Thyroid gland (tissue), 4 donors: ENCODE measurements around the gene FITM1. TPM values are rescaled to one million over a fixed set of nuclear protein-coding genes. Genes with fewer than 3 reads are reported as not detected.

Source experiments
- DNase-seq, 2 donors: peaks; one replicate each; pipeline ENCODE4 v3.0.0-alpha.2; 2019
- H3K27ac ChIP-seq, 3 donors: fragments of 200-600 bp; sonication (generic); 1 replicate in 2 of 3; 2 replicates in 1 of 3; pipeline ENCODE4 v1.5.1; 2016 to 2019; ENCODE audit warnings: mild to moderate bottlenecking in 1 of 3, moderate library complexity in 1 of 3
- H3K27me3 ChIP-seq: fragments of 200-600 bp; sonication (generic); one replicate; pipeline ENCODE4 v1.5.1; 2019
- H3K36me3 ChIP-seq, 2 donors: fragments of 200-600 bp; sonication (generic); one replicate each; pipeline ENCODE4 v1.5.1; 2016 to 2019
- H3K4me1 ChIP-seq, 2 donors: fragments of 200-600 bp; sonication (generic); one replicate each; pipeline ENCODE4 v1.5.1; 2017 to 2019
- H3K4me3 ChIP-seq, 3 donors: fragments of 200-600 bp; sonication (generic); replicated peaks in 1 of 3; 1 replicate in 2 of 3; 2 replicates in 1 of 3; pipeline ENCODE4 v1.5.1; 2016; ENCODE audit warnings: mild to moderate bottlenecking in 1 of 3
- H3K9me3 ChIP-seq: fragments of 200-600 bp; sonication (generic); one replicate; pipeline ENCODE4 v1.5.1; 2017
- CTCF ChIP-seq, 6 experiments: fragments of 200-600 bp in 3 of 6; fragments of 450-650 bp in 3 of 6; sonication (generic) in 3 of 6; IDR thresholded peaks; one replicate each; pipeline ENCODE4 v1.5.1; 2016 to 2019; ENCODE audit warnings: antibody characterized with exemption in 6 of 6, mild to moderate bottlenecking in 2 of 6, inconsistent platforms in 1 of 6, moderate library complexity in 1 of 6
- POLR2A ChIP-seq, 2 donors: fragments of 450-650 bp; IDR thresholded peaks; one replicate each; pipeline ENCODE4 v1.6.1; 2017; ENCODE audit warnings: antibody characterized with exemption in 2 of 2, mild to moderate bottlenecking in 2 of 2, moderate library complexity in 1 of 2
- WGBS, 2 donors: methylation state at CpG; one replicate each; pipeline ENCODE4 v1.1.5; 2017; 5-methylcytosine and 5-hydroxymethylcytosine counted together
- intact Hi-C: fragments of 100-400 bp; cut with DNase I; formaldehyde crosslinking; loops from one replicate; pipeline ENCODE4 v1.15.1; 2023
- total RNA-seq, 4 donors: library from RNA; depleted of rRNA; stranded (reverse); fragments of >200 nt; gene quantifications; one replicate each; pipeline ENCODE4 v1.2.3, GENCODE V29; 2016

FITM1 gene
- total RNA-seq, 4 donors from 2014 or later = 0.63 to 3.5 (median 2.7) TPM; not detected in 1

DNA sequence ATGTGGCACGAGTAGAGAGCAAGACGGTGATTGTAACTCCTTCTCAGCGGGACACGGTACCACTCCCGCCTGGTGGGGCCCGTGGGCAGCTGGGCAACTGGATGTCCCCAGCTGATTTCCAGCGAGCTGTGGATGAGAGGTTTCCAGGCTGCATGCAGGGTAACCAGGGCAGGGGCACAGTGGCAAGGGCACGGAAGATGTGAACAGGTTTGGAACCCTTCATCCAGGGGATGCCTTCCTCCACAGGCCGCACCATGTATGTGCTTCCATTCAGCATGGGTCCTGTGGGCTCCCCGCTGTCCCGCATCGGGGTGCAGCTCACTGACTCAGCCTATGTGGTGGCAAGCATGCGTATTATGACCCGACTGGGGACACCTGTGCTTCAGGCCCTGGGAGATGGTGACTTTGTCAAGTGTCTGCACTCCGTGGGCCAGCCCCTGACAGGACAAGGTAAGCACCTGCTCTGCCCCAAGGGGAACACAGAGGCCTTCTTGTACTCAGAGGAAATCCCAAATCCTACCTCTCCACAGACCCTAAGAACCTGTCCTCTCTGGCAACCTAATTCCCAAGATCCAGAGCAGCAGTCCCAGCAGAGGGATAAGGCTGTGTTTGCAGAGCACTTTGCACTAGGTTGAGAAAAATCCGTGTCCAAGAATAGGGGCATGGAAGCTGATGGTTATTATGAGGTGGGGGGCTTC lies 32.1 kb upstream of the FITM1 start:
- peaks cover 10 to 17% of the 10 kb centered on the region in 2 donors for H3K4me1 ChIP-seq

GRCh38 chr14:24098927-24099813 lies 31.3 kb upstream of the FITM1 start:
- peak; percentile 15 to 26 for DNase-seq
- Histone ChIP-seq H3K4me1 (peaks cover 10 to 13% of the 10 kb centered on the region in 2 donors), H3K27ac (no peak overlapping the region), H3K4me3 (no peak overlapping the region), H3K27me3 (no peaks in the 10 kb centered on the region), H3K36me3 (peaks cover 0 to 18% of the 10 kb centered on the region in 2 donors), H3K9me3 (no peaks in the 10 kb centered on the region)
- no peak for TF ChIP-seq CTCF (IDR thresholded peaks at IDR 0.05)
- no peak for TF ChIP-seq POLR2A (IDR thresholded peaks at IDR 0.05)
- intact Hi-C loops = no loop called here
- 95% methylated on average over 5 to 7 of the region's 17 CpGs for WGBS, 2 donors

More for the DNA sequence above, 32.1 kb upstream of the FITM1 start:
- no peaks in the 10 kb centered on the region for H3K27me3 ChIP-seq
- 88 to 99% methylated on average over 10 to 15 of the region's 16 CpGs for WGBS, 2 donors
- DNase-seq = no peak
- intact Hi-C loops = no loop called here
- TF ChIP-seq POLR2A (IDR thresholded peaks at IDR 0.05) (no peak), CTCF (IDR thresholded peaks at IDR 0.05) (no peak)
- H3K9me3 ChIP-seq = no peaks in the 10 kb centered on the region
- H3K36me3 ChIP-seq = peaks cover 0 to 18% of the 10 kb centered on the region in 2 donors
- H3K27ac ChIP-seq = no peak overlapping the region
- no peak overlapping the region for H3K4me3 ChIP-seq

DNA sequence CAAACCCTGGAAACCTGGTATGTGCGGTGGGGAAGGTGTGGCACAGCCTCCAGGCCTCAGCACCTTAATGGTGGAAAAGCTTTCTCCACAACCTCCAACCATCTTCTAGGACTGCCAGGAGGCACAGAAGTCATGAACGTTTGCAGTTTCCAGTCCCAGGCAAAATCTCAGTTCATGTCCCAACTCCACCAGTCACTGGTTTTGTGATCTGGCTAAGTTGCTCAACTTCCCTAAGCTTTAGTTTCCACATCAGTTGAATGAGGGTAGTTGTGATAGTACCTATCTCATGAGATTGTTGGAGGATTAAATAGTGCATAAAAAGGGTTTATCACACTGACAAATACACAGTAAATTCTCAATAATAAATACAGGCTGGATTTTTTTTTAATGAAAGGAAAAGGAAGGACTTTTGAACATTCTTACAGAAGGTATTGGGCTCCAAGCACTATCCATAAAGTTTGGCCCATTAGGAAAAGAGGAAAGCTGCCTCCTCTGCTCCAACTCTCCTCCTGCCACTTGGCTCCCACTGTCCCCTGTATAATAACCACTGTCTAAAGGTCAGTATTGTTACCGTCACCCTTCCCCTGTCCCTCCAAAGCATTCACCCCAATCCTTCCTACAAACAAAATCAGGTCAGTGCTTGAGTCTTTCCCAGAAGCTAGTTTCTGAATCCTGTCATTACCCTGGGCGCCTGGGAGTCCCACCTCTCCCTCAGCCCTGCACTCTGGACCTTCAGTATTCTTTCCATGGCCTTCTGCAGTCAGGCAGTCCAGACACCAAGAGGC lies 30.1 kb upstream of the FITM1 start:
- WGBS, 2 donors = 87 to 93% methylated on average over 4 of the region's 4 CpGs
- Histone ChIP-seq H3K36me3 (peaks cover 0 to 18% of the 10 kb centered on the region in 2 donors), H3K27ac (no peak overlapping the region), H3K9me3 (no peaks in the 10 kb centered on the region), H3K4me3 (no peak overlapping the region), H3K4me1 (peaks cover 5 to 6% of the 10 kb centered on the region in 2 donors), H3K27me3 (no peaks in the 10 kb centered on the region)
- TF ChIP-seq POLR2A (IDR thresholded peaks at IDR 0.05) = no peak
- TF ChIP-seq CTCF (IDR thresholded peaks at IDR 0.05) = no peak
- intact Hi-C loops = no loop called here
- no peak for DNase-seq

DNA sequence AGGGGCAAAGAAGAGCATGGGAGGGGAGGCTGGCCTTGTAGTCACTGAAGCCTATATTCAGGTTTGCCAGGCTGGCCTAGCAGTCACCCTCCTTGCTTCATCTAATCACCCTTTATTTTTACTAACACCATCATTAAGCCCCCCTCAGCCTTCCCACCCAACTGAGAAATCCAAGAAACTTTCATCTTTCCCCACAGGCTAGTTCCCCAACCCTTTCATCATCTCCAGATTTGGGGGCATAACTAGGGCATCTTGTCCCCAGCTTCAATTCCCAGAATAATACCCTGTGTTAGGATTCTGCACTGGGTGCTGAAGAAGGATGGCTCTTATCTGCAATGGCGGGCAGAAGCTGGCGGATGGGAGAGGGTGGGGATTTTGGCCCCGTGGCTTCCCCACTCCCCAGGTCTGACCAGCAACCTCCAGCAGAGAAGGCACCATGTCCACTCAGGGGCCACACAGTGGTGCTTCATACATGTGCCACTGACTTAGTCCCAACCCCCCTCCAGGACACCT lies 29.4 kb upstream of the FITM1 start:
- no peak for DNase-seq
- 93 to 100% methylated on average over 3 of the region's 3 CpGs for WGBS, 2 donors
- Histone ChIP-seq H3K4me1 (peaks cover 5 to 7% of the 10 kb centered on the region in 2 donors), H3K36me3 (peaks cover 0 to 18% of the 10 kb centered on the region in 2 donors), H3K27ac (no peak overlapping the region), H3K4me3 (no peak overlapping the region), H3K9me3 (no peaks in the 10 kb centered on the region), H3K27me3 (no peaks in the 10 kb centered on the region)
- TF ChIP-seq POLR2A (IDR thresholded peaks at IDR 0.05) (no peak), CTCF (IDR thresholded peaks at IDR 0.05) (no peak)
- intact Hi-C loops = no loop called here
